H1 (cell line): ENCODE data around the gene MAF. TPM values are rescaled to one million over a fixed set of nuclear protein-coding genes. Genes with fewer than 3 reads are reported as not detected.

ENCODE experiments used
- CTCF ChIA-PET: fragments of 300-600 bp; sonication (Branson Sonifier 250); formaldehyde crosslinking; loops from one replicate; lab custom pipeline; 2021; ENCODE audit not compliant: partially characterized antibody; lab: Charles Lee
- POLR2A ChIA-PET: fragments of 300-600 bp; sonication (Branson Sonifier 250); formaldehyde crosslinking; loops from one replicate; lab custom pipeline; 2021; ENCODE audit warnings: inconsistent platforms; ENCODE audit not compliant: partially characterized antibody; lab: Charles Lee
- DNase-seq, 2 experiments: peaks; one replicate each; pipeline versions ENCODE4 v3.0.0 to v3.0.0-alpha.2; 2010 to 2022; ENCODE audit warnings: low spot score in 2 of 2, low read depth in 1 of 2, mixed read lengths in 1 of 2
- FAIRE-seq: peaks from 2 replicates; lab custom pipeline; 2011; peaks lifted over from hg19 to GRCh38; lab: Jason Lieb, UNC
- H2AFZ ChIP-seq: 2 replicates; pipeline ENCODE4 v1.8.1; 2012; ENCODE audit warnings: low read length, inconsistent platforms
- H2AK5ac ChIP-seq: 2 replicates; pipeline ENCODE4 v1.6.1; 2013; ENCODE audit warnings: low read depth, low read length
- H2BK120ac ChIP-seq: replicated peaks from 2 replicates; pipeline ENCODE3; 2013; ENCODE audit warnings: low read depth, low read length, inconsistent platforms
- H2BK12ac ChIP-seq: 2 replicates; pipeline ENCODE4 v1.6.1; 2013; ENCODE audit warnings: low read depth, low read length
- H2BK15ac ChIP-seq: 2 replicates; pipeline ENCODE4 v1.6.1; 2013; ENCODE audit warnings: low read length
- H2BK20ac ChIP-seq: 2 replicates; pipeline ENCODE4 v1.6.1; 2013; ENCODE audit warnings: low read length
- H2BK5ac ChIP-seq: 2 replicates; pipeline ENCODE4 v1.6.1; 2013; ENCODE audit warnings: low read depth, low read length
- H3K14ac ChIP-seq: 2 replicates; pipeline ENCODE4 v1.6.1; 2013; ENCODE audit warnings: inconsistent platforms; ENCODE audit not compliant: insufficient read length
- H3K18ac ChIP-seq: 2 replicates; pipeline ENCODE4 v1.6.1; 2013; ENCODE audit warnings: low read length; ENCODE audit errors: extremely low read depth
- H3K23ac ChIP-seq: 2 replicates; pipeline ENCODE4 v1.6.1; 2013; ENCODE audit warnings: inconsistent platforms; ENCODE audit not compliant: insufficient read length
- H3K23me2 ChIP-seq: 2 replicates; pipeline ENCODE4 v1.6.1; 2013; ENCODE audit warnings: low read depth, low read length
- H3K27ac ChIP-seq: 2 replicates; pipeline ENCODE4 v1.6.1; 2011; ENCODE audit warnings: low read depth, low read length, inconsistent platforms
- H3K27me3 ChIP-seq, 4 experiments: replicated peaks in 1 of 4; 1 replicate in 1 of 4; 2 replicates in 3 of 4; pipeline versions ENCODE4 v1.6.1 to v1.8.1; 2011 to 2013; ENCODE audit warnings: low read length in 3 of 4, mild to moderate bottlenecking in 3 of 4, inconsistent platforms in 2 of 4, mixed read lengths in 2 of 4, moderate library complexity in 1 of 4; ENCODE audit not compliant: control insufficient read depth in 3 of 4, insufficient read depth in 3 of 4; ENCODE audit errors: extremely low read depth in 1 of 4
- H3K36me3 ChIP-seq, 4 experiments: 2 replicates each; pipeline versions ENCODE4 v1.6.1 to v1.8.1; 2011 to 2013; ENCODE audit warnings: mild to moderate bottlenecking in 4 of 4, low read length in 3 of 4, moderate library complexity in 2 of 4, control low read depth in 1 of 4, inconsistent platforms in 1 of 4; ENCODE audit not compliant: insufficient read depth in 4 of 4, control insufficient read depth in 2 of 4
- H3K4ac ChIP-seq: replicated peaks from 2 replicates; pipeline ENCODE3; 2013; ENCODE audit warnings: low read length, low read depth, mixed read lengths, inconsistent platforms; ENCODE audit not compliant: insufficient read length
- H3K4me1 ChIP-seq, 4 experiments: replicated peaks in 1 of 4; 1 replicate in 1 of 4; 2 replicates in 3 of 4; pipeline versions ENCODE4 v1.6.1 to v1.8.1; 2011 to 2013; ENCODE audit warnings: low read length in 3 of 4, inconsistent platforms in 2 of 4, mixed read lengths in 1 of 4; ENCODE audit not compliant: insufficient read depth in 4 of 4, control insufficient read depth in 3 of 4
- H3K4me2 ChIP-seq, 2 experiments: 2 replicates each; pipeline versions ENCODE4 v1.6.1 to v1.8.1; 2011 to 2013; ENCODE audit warnings: low read depth in 2 of 2, low read length in 2 of 2, control low read depth in 1 of 2, inconsistent platforms in 1 of 2, mild to moderate bottlenecking in 1 of 2; ENCODE audit not compliant: insufficient read depth in 1 of 2
- H3K4me3 ChIP-seq, 4 experiments: fragments of 200-600, 300-600 bp in 1 of 4; sonication (generic), shearing (Covaris generic), sonication (Bioruptor Twin) in 1 of 4; 2 replicates each; pipeline versions ENCODE4 v1.5.1 to v1.8.1; 2011 to 2016; ENCODE audit warnings: low read length in 4 of 4, low read depth in 3 of 4, control low read depth in 2 of 4, inconsistent platforms in 2 of 4, mild to moderate bottlenecking in 2 of 4, mixed read lengths in 1 of 4, moderate library complexity in 1 of 4; ENCODE audit not compliant: insufficient read depth in 2 of 4; ENCODE audit errors: extremely low read depth in 1 of 4
- H3K56ac ChIP-seq: replicated peaks from 2 replicates; pipeline ENCODE3; 2013; ENCODE audit warnings: low read depth, mild to moderate bottlenecking, mixed read lengths, low read length, inconsistent platforms; ENCODE audit not compliant: insufficient read length
- H3K79me1 ChIP-seq: 2 replicates; pipeline ENCODE4 v1.6.1; 2013; ENCODE audit warnings: low read depth, low read length, control low read depth
- H3K79me2 ChIP-seq, 2 experiments: 2 replicates each; pipeline versions ENCODE4 v1.6.1 to v1.8.1; 2012 to 2013; ENCODE audit warnings: low read length in 2 of 2, mild to moderate bottlenecking in 2 of 2, inconsistent platforms in 1 of 2; ENCODE audit not compliant: insufficient read depth in 2 of 2, control insufficient read depth in 1 of 2
- H3K9ac ChIP-seq, 4 experiments: replicated peaks in 1 of 4; 1 replicate in 1 of 4; 2 replicates in 3 of 4; pipeline versions ENCODE4 v1.6.1 to v1.8.1; 2011 to 2013; ENCODE audit warnings: low read depth in 3 of 4, low read length in 3 of 4, control low read depth in 2 of 4, mild to moderate bottlenecking in 2 of 4, moderate library complexity in 2 of 4, inconsistent platforms in 1 of 4; ENCODE audit errors: extremely low read depth in 1 of 4
- H3K9me3 ChIP-seq, 2 experiments: 2 replicates each; pipeline versions ENCODE4 v1.6.1 to v1.8.1; 2012 to 2013; ENCODE audit warnings: mild to moderate bottlenecking in 2 of 2, moderate library complexity in 2 of 2, control low read depth in 1 of 2, inconsistent platforms in 1 of 2, low read depth in 1 of 2, low read length in 1 of 2, mixed read lengths in 1 of 2; ENCODE audit not compliant: insufficient read depth in 2 of 2
- H4K20me1 ChIP-seq, 2 experiments: replicated peaks in 1 of 2; 2 replicates each; pipeline versions ENCODE3 to v1.8.1; 2011 to 2013; ENCODE audit warnings: inconsistent platforms in 2 of 2, low read length in 2 of 2, mild to moderate bottlenecking in 1 of 2; ENCODE audit not compliant: insufficient read depth in 2 of 2, control insufficient read depth in 1 of 2
- H4K5ac ChIP-seq: 2 replicates; pipeline ENCODE4 v1.6.1; 2013; ENCODE audit warnings: low read length, low read depth, mixed read lengths, inconsistent platforms; ENCODE audit not compliant: insufficient read length
- H4K8ac ChIP-seq: 2 replicates; pipeline ENCODE4 v1.8.0; 2013; ENCODE audit warnings: mild to moderate bottlenecking, moderate library complexity, low read length, inconsistent platforms; ENCODE audit not compliant: insufficient read depth; ENCODE audit errors: extremely low read depth
- H4K91ac ChIP-seq: replicated peaks from 2 replicates; pipeline ENCODE3; 2013; ENCODE audit warnings: low read length, mixed read lengths, inconsistent platforms; ENCODE audit not compliant: insufficient read length
- CBX5 ChIP-seq: fragments of 300-800, 300-1000 bp; sonication (generic); IDR thresholded peaks from 2 replicates; pipeline ENCODE4 v1.7.1; 2016; ENCODE audit warnings: antibody characterized with exemption, low read length, low read depth
- CHD1 ChIP-seq: IDR thresholded peaks from 2 replicates; pipeline ENCODE4 v1.6.1; 2012; ENCODE audit warnings: low read depth, low read length, improper control_type of control experiment
- CTBP2 ChIP-seq: IDR thresholded peaks from 2 replicates; pipeline ENCODE4 v1.7.0; 2011; ENCODE audit warnings: borderline replicate concordance, mild to moderate bottlenecking, moderate library complexity, mixed read lengths, low read length; ENCODE audit not compliant: insufficient read depth, insufficient read length
- EZH2 ChIP-seq: fragments of 200-600 bp; sonication (generic); IDR thresholded peaks from 2 replicates; pipeline ENCODE4 v1.7.1; 2012; ENCODE audit warnings: low read depth, mild to moderate bottlenecking, moderate library complexity, low read length, inconsistent platforms; ENCODE audit not compliant: severe bottlenecking
- GABPA ChIP-seq: IDR thresholded peaks from 2 replicates; pipeline ENCODE4 v1.6.1; 2011; ENCODE audit warnings: mild to moderate bottlenecking, low read length, moderate library complexity, borderline replicate concordance; ENCODE audit not compliant: insufficient read depth
- GTF2F1 ChIP-seq: IDR thresholded peaks from 2 replicates; pipeline ENCODE4 v1.6.1; 2012; ENCODE audit warnings: low read depth, low read length, improper control_type of control experiment, borderline replicate concordance
- KDM1A ChIP-seq: fragments of 200-600, 300-600 bp; sonication (generic); IDR thresholded peaks from 2 replicates; pipeline ENCODE4 v1.7.1; 2016; ENCODE audit warnings: mild to moderate bottlenecking, low read length, borderline replicate concordance
- MAX ChIP-seq: IDR thresholded peaks from 2 replicates; pipeline ENCODE4 v1.6.1; 2012; ENCODE audit warnings: inconsistent platforms
- POLR2A ChIP-seq, 2 experiments: IDR thresholded peaks; 1 replicate in 1 of 2; 2 replicates in 1 of 2; pipeline ENCODE4 v1.6.1; 2011; ENCODE audit warnings: low read depth in 2 of 2, low read length in 2 of 2, mild to moderate bottlenecking in 2 of 2; ENCODE audit errors: control extremely low read depth in 1 of 2
- RBBP5 ChIP-seq: IDR thresholded peaks from 2 replicates; pipeline ENCODE4 v1.7.1; 2012; ENCODE audit warnings: low read depth, mild to moderate bottlenecking, inconsistent platforms, low read length, moderate library complexity, borderline replicate concordance
- RNF2 ChIP-seq: fragments of 200-900, 300-1000 bp; sonication (generic); IDR thresholded peaks from 2 replicates; pipeline ENCODE4 v1.7.1; 2016; ENCODE audit warnings: borderline replicate concordance, low read depth, mild to moderate bottlenecking, antibody characterized with exemption, low read length; ENCODE audit not compliant: poor library complexity, severe bottlenecking; ENCODE audit errors: missing control alignments
- TAF7 ChIP-seq: optimal IDR thresholded peaks from 2 replicates; pipeline ENCODE3; 2011; ENCODE audit warnings: low read depth, mild to moderate bottlenecking, inconsistent platforms, low read length, moderate library complexity, borderline replicate concordance
- YY1 ChIP-seq: IDR thresholded peaks from 2 replicates; pipeline ENCODE4 v1.6.1; 2011; ENCODE audit warnings: low read depth, mild to moderate bottlenecking, low read length
- WGBS, 2 experiments: shearing (Covaris generic) in 1 of 2; methylation state at CpG; one replicate each; pipeline versions ENCODE4 v1.1.6 to v1.1.7; 2013 to 2015; ENCODE audit warnings: low lambda C conversion rate in 2 of 2, mixed read lengths in 2 of 2, inconsistent platforms in 1 of 2, low coverage in 1 of 2, missing lambda C conversion rate in 1 of 2; ENCODE audit not compliant: insufficient replicate concordance in 2 of 2, insufficient coverage in 1 of 2, insufficient read length in 1 of 2; ENCODE audit errors: extremely low coverage in 1 of 2, missing lambda C conversion rate in 1 of 2; 5-methylcytosine and 5-hydroxymethylcytosine counted together
- polyA plus RNA-seq, 7 experiments: library from polyadenylated mRNA; depleted of rRNA in 3 of 7; stranded (reverse) in 5 of 7; unstranded in 2 of 7; fragments of >200 nt in 5 of 7; fragments of 200-250 nt in 2 of 7; gene quantifications; 1 replicate in 5 of 7; 2 replicates in 1 of 7; 4 replicates in 1 of 7; pipeline versions ENCODE4 v1.2.1 to v1.2.3, GENCODE V29; 2011 to 2013; ENCODE audit warnings: missing spikeins in 2 of 7, mixed read lengths in 2 of 7
- total RNA-seq: library from RNA; stranded (reverse); fragmentation: NEBNext Ultra II Directional; extraction: Animal tissue kit (Norgen Biotek cat#: 25700); gene quantifications from 2 replicates; pipeline ENCODE4 v1.2.1, GENCODE V29; 2021

MAF gene
- total and polyA plus RNA-seq, 2 of the 8 experiments (the other 6 are each of a cell fraction or from before 2014, with no cell fraction given), result 1.3 to 2.7 TPM

DNA sequence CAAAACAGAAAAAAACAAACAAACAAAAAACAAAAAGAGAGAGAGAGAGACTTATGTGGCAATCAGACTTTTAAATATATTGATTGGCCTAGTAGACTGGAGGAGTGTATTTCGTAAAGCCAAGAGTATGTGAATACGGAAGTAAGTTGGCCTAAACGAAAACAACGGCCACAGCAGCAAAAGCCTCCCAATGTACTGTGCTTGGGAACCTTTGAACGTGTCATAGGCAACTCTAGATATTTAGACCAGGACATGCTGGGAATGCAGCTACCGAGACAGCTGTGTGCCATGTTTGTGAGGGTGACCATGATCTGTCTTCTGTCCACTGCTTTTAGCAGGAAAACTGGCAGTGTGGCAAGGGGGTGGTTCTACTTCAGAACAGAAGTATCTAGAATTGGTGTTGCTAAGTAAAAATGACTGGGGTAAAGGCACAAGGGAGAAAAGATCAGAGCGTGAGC lies 7.4 kb downstream of the MAF start:
- Histone ChIP-seq H3K36me3 (no peaks in the 10 kb centered on the region), H3K18ac (no peak overlapping the region), H3K4me2 (no peak overlapping the region; a peak in 1 of 4 replicates), H3K23ac (no peak overlapping the region), H2BK15ac (no peak overlapping the region), H3K4ac (no peak overlapping the region), H2BK12ac (no peak overlapping the region), H2BK120ac (no peak overlapping the region), H4K20me1 (no peaks in the 10 kb centered on the region), H3K4me3 (no peak overlapping the region), H4K8ac (no peak overlapping the region), H3K79me1 (no peaks in the 10 kb centered on the region), H3K4me1 (peaks cover 0 to 9% (median 2%) of the 10 kb centered on the region in 4 experiments; a peak in 4 of 7 replicates), H3K56ac (no peak overlapping the region), H2BK20ac (no peak overlapping the region), H2AK5ac (0 out of 2 replicates have a peak overlapping the region, but pooled peaks have one; percentile 39), H3K79me2 (no peaks in the 10 kb centered on the region; a peak in 1 of 4 replicates), H3K27ac (no peak overlapping the region), H2BK5ac (no peak overlapping the region), H2AFZ (no peak overlapping the region), H4K91ac (no peak overlapping the region), H3K9me3 (no peaks in the 10 kb centered on the region), H3K27me3 (0 out of 7 replicates have a peak, but pooled peaks cover 0 to 4% (median under 1%) of the 10 kb centered on the region in 4 experiments), H3K23me2 (peaks cover 3% of the 10 kb centered on the region; the same call in 1 of the 2 replicates), H3K9ac (no peak overlapping the region), H3K14ac (no peak overlapping the region), H4K5ac (no peak overlapping the region)
- no peak for DNase-seq
- FAIRE-seq, result no peak
- POLR2A ChIA-PET, result no interaction called here
- CTCF ChIA-PET, result interaction anchor here (0.6 to 1.1 kb wide), 2 partner anchors 183 to 1902 kb away, joined by 3 read pairs; no protein-coding TSS in a partner anchor
- WGBS, 2 experiments, result 76% methylated on average over 7 of the region's 7 CpGs; no CpG with 5 or more reads in 1 of the 2 experiments
- TF ChIP-seq RBBP5 (no peak), CTBP2 (no peak), CHD1 (no peak), POLR2A (IDR thresholded peaks at IDR 0.05; ENCODE audit: control extremely low read depth in 1 of 2, low read depth in 2 of 2, low read length in 2 of 2) (no peak), MAX (no peak), KDM1A (no peak), TAF7 (no peak), CBX5 (no peak), GTF2F1 (no peak), RNF2 (no peak), YY1 (no peak), EZH2 (no peak), GABPA (no peak)
